GM12878 (cell line): Measurements from ENCODE around the gene NMRK2. TPM values are rescaled to one million over a fixed set of nuclear protein-coding genes. Genes with fewer than 3 reads are reported as not detected.
"Not testable (repeated sequence)": the region's sequence is repeated elsewhere in the genome, so short reads cannot be mapped to it uniquely, and the experiment has no call there.

Source experiments
- ATAC-seq: fragments of 200-7000 bp; cut with Tn5 transposase; 3 replicates; pipeline ENCODE4 v1.9.1; 2020; ENCODE audit warnings: mild to moderate bottlenecking, moderate library complexity
- BruUV-seq: library from RNA; stranded (reverse); fragments of 400-500 nt; replicated peaks from 2 replicates; lab custom pipeline; 2021; lab: Mats Ljungman, UMichigan
- CTCF ChIA-PET: fragments of 300-600 bp; sonication (Branson Sonifier 250); formaldehyde crosslinking; extraction: SDS; loops from one replicate; lab custom pipeline; 2021; ENCODE audit warnings: inconsistent platforms; lab: Yijun Ruan, JAX
- POLR2A ChIA-PET: fragments of 350-600 bp; formaldehyde crosslinking; extraction: SDS; loops from one replicate; lab custom pipeline; 2021; ENCODE audit warnings: inconsistent platforms; lab: Charles Lee
- RAD21 ChIA-PET: fragments of 300-600 bp; sonication (Branson Sonifier 250); formaldehyde crosslinking; loops from one replicate; lab custom pipeline; 2023; ENCODE audit warnings: antibody characterized with exemption; ENCODE audit not compliant: unreplicated experiment; lab: Charles Lee
- SMC1A ChIA-PET: fragments of 300-600 bp; sonication (Branson Sonifier 250); formaldehyde crosslinking; loops from one replicate; lab custom pipeline; 2023; ENCODE audit not compliant: unreplicated experiment, uncharacterized antibody; lab: Charles Lee
- DNase-seq: peaks from one replicate; pipeline ENCODE4 v3.0.0-alpha.2; 2011; ENCODE audit warnings: low read depth, low spot score
- FAIRE-seq: peaks from 3 replicates; lab custom pipeline; 2011; peaks lifted over from hg19 to GRCh38; lab: Jason Lieb, UNC
- H2AFZ ChIP-seq: 2 replicates; pipeline ENCODE4 v1.6.0; 2011; ENCODE audit warnings: low read depth, low read length, control low read depth; ENCODE audit not compliant: control insufficient read depth
- H3K27ac ChIP-seq: 2 replicates; pipeline ENCODE4 v1.5.1; 2011; ENCODE audit warnings: control low read depth; ENCODE audit not compliant: control insufficient read depth, insufficient read depth
- H3K27me3 ChIP-seq, 2 experiments: replicated peaks in 1 of 2; 2 replicates each; pipeline versions ENCODE4 v1.6.0 to v1.6.1; 2011; ENCODE audit warnings: low read length in 1 of 2; ENCODE audit not compliant: control insufficient read depth in 2 of 2, insufficient read depth in 2 of 2
- H3K36me3 ChIP-seq, 2 experiments: 2 replicates each; pipeline ENCODE4 v1.5.1; 2011; ENCODE audit warnings: low read length in 1 of 2; ENCODE audit not compliant: control insufficient read depth in 2 of 2, insufficient read depth in 2 of 2
- H3K4me1 ChIP-seq: 2 replicates; pipeline ENCODE4 v1.6.1; 2011; ENCODE audit warnings: mild to moderate bottlenecking, low read length, moderate library complexity, mixed read lengths; ENCODE audit not compliant: control insufficient read depth, insufficient read depth
- H3K4me2 ChIP-seq: 2 replicates; pipeline ENCODE4 v1.6.0; 2011; ENCODE audit warnings: control low read depth; ENCODE audit not compliant: control insufficient read depth, insufficient read depth
- H3K4me3 ChIP-seq: fragments of 200-600 bp; sonication (generic); 2 replicates; pipeline ENCODE4 v1.5.1; 2016
- H3K79me2 ChIP-seq: 2 replicates; pipeline ENCODE4 v1.6.0; 2011; ENCODE audit warnings: low read length; ENCODE audit not compliant: control insufficient read depth, insufficient read depth
- H3K9ac ChIP-seq: 2 replicates; pipeline ENCODE4 v1.8.0; 2011; ENCODE audit warnings: low read length, control low read depth, mixed read lengths; ENCODE audit not compliant: control insufficient read depth, insufficient read depth
- H3K9me3 ChIP-seq: replicated peaks from 3 replicates; pipeline ENCODE4 v1.5.1; 2011; ENCODE audit warnings: mild to moderate bottlenecking, low read length; ENCODE audit not compliant: control insufficient read depth, insufficient read depth
- H4K20me1 ChIP-seq: 2 replicates; pipeline ENCODE4 v1.6.0; 2011; ENCODE audit not compliant: control insufficient read depth, insufficient read depth
- NBN ChIP-seq: fragments of 450-650 bp; IDR thresholded peaks from 2 replicates; pipeline ENCODE4 v1.6.1; 2016
- PRDM15 ChIP-seq: fragments of 450-650 bp; formaldehyde crosslinking; IDR thresholded peaks from 2 replicates; pipeline ENCODE4 v1.4.0; 2020; ENCODE audit warnings: mild to moderate bottlenecking, moderate library complexity
- RELB ChIP-seq: fragments of 450-650 bp; IDR thresholded peaks from 2 replicates; pipeline ENCODE4 v1.6.1; 2017; ENCODE audit warnings: low read depth, mild to moderate bottlenecking, moderate library complexity
- SIN3A ChIP-seq: IDR thresholded peaks from 2 replicates; pipeline ENCODE4 v1.6.1; 2012; ENCODE audit warnings: low read depth, low read length, improper control_type of control experiment
- SKIL ChIP-seq: fragments of 450-650 bp; IDR thresholded peaks from 2 replicates; pipeline ENCODE4 v1.6.1; 2017; ENCODE audit warnings: mild to moderate bottlenecking, low read depth, inconsistent platforms; ENCODE audit not compliant: poor library complexity, severe bottlenecking
- SMAD5 ChIP-seq: IDR thresholded peaks from 2 replicates; pipeline ENCODE4 v1.6.1; 2016; ENCODE audit warnings: antibody characterized with exemption, low read depth
- WGBS: methylation state at CpG from one replicate; pipeline ENCODE4 v1.1.6; 2016; ENCODE audit warnings: low lambda C conversion rate; ENCODE audit not compliant: insufficient replicate concordance, insufficient coverage; ENCODE audit errors: missing lambda C conversion rate; 5-methylcytosine and 5-hydroxymethylcytosine counted together
- in situ Hi-C: fragments of 300-500 bp; cut with MboI; formaldehyde crosslinking; loops from 9 replicates; pipeline ENCODE4 v1.14.3; 2018; ENCODE audit warnings: mixed read lengths
- intact Hi-C: fragments of 100-400 bp; cut with micrococcal nuclease; formaldehyde crosslinking; loops from one replicate; pipeline ENCODE4 v1.14.2; 2022; ENCODE audit not compliant: unreplicated experiment
- polyA plus RNA-seq, 11 experiments: library from polyadenylated mRNA; depleted of rRNA in 4 of 11; unstranded in 6 of 11; stranded (reverse) in 5 of 11; fragments of >200 nt; fragmentation: Nextera tagmentation in 4 of 11; fragmentation: Illumina TruSeq in 1 of 11; extraction: Ambion mirVana in 4 of 11; extraction: Trizol in 1 of 11; gene quantifications; 1 replicate in 1 of 11; 2 replicates in 10 of 11; pipeline versions ENCODE4 v1.2.1 to v1.2.3, GENCODE V29; 2011 to 2016; ENCODE audit warnings: inconsistent platforms in 2 of 11, missing spikeins in 2 of 11, low read depth in 1 of 11
- total RNA-seq, 4 experiments: library from RNA; depleted of rRNA in 3 of 4; stranded (reverse); fragments of >200 nt in 3 of 4; fragmentation: Illumina TruSeq in 1 of 4; extraction: Trizol in 1 of 4; gene quantifications; 2 replicates each; pipeline versions ENCODE4 v1.2.1 to v1.2.3, GENCODE V29; 2013 to 2021

The NMRK2 gene
- total and polyA plus RNA-seq, 10 of the 15 experiments (the other 5 are each of a cell fraction or from before 2014, with no cell fraction given) = 0.14 to 0.15 TPM; not detected in 8

DNA sequence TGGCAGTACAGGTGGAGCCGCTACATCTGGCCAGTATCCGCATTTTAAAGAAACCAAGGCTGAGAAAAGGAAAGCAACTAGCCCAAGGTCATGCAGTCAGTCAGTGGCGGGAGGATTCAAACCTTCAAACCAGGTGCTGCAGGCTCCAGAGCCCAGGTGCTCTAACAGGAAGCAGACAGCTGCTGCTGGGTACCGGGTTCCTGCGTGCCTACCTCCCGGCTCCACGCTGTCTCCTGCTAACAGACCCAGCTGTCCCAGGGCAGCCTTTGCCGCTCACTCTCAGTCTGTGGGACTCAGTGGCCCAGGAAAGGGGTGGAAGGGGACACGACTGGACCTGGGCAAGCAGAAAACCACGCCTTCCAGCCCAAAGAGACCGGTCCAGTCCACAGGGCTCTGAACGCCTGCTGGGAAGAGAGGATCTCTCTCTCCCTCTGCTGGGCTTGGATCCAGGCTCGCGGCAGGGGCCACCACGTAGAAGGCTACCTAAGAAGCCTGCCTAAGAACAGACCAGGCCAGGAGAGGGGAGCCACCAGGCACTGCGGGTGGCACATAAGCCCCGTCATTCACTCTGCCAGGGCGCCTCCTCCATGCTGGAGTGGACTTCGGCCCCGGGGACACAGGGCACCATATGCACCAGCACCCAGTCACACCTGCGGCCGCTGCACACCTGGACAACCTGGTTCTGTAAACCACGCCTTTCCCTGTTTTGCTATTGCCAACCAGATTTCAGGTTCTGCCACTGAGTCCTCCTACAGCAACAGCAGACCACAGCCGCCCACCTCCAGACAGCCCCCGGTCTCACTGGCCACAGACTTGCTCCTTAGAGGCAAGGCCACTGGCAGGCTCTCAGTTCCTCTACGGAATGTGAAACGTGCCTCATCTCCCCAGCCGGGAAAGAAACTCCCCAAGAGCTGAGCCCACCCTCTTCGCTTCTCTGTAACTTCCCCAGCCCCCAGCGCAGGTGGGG lies 33.5 kb downstream of the NMRK2 start:
- in situ Hi-C loops (no loop called here), intact Hi-C loops (no loop called here)
- peaks cover 3 to 7% of the 10 kb centered on the region in 2 experiments; a peak in 3 of 4 replicates for H3K36me3 ChIP-seq
- no peak overlapping the region for H3K4me2 ChIP-seq
- ATAC-seq (no peak), FAIRE-seq (no peak), DNase-seq (no peak)
- H3K9ac ChIP-seq = no peak overlapping the region
- no peak for TF ChIP-seq SIN3A
- no peak for TF ChIP-seq PRDM15 (CRISPR knock-in tag)
- TF ChIP-seq RELB = no peak
- TF ChIP-seq SMAD5 = no peak
- TF ChIP-seq NBN = no peak
- no peak for TF ChIP-seq SKIL
- RAD21 ChIA-PET = no interaction called here
- H3K27me3 ChIP-seq = no peaks in the 10 kb centered on the region
- no peaks in the 10 kb centered on the region for H4K20me1 ChIP-seq
- POLR2A ChIA-PET = no interaction called here
- peaks cover 2% of the 10 kb centered on the region for H3K4me1 ChIP-seq
- H3K79me2 ChIP-seq = peaks cover 18% of the 10 kb centered on the region
- H3K4me3 ChIP-seq = no peak overlapping the region
- SMC1A ChIA-PET = no interaction called here
- CTCF ChIA-PET = no interaction called here
- no TSS peak for BruUV-seq
- 88% methylated on average over 30 of the region's 30 CpGs for WGBS
- no peak overlapping the region for H3K27ac ChIP-seq
- H2AFZ ChIP-seq = no peak overlapping the region
- no peaks in the 10 kb centered on the region for H3K9me3 ChIP-seq

- POLR2A ChIA-PET, BruUV-seq: not testable (repeated sequence)
Observed at GRCh38 chr19:3967983-3968382, 35.1 kb downstream of the NMRK2 start.

More at GRCh38 chr19:3967983-3968382, 35.1 kb downstream of the NMRK2 start:
- H3K4me1 ChIP-seq, H3K9me3 ChIP-seq, FAIRE-seq, ATAC-seq, H3K27ac ChIP-seq, H3K4me3 ChIP-seq, H3K4me2 ChIP-seq, RAD21 ChIA-PET, intact Hi-C loops, CTCF ChIA-PET, H3K9ac ChIP-seq, H4K20me1 ChIP-seq, H3K27me3 ChIP-seq, in situ Hi-C loops, H3K36me3 ChIP-seq, DNase-seq, H2AFZ ChIP-seq: not testable (repeated sequence)
- WGBS = 97% methylated on average over 11 of the region's 12 CpGs
- SMC1A ChIA-PET = interaction anchor here (0.5 kb wide), 1 partner anchor 30 kb away, joined by 3 read pairs; no protein-coding TSS in a partner anchor
- H3K79me2 ChIP-seq = peaks cover 18% of the 10 kb centered on the region
